ENCODE measurements around the gene PCNX2. TPM values are rescaled to one million over a fixed set of nuclear protein-coding genes. Genes with fewer than 3 reads are reported as not detected.

PCNX2 gene
- total RNA-seq, 2 donors from 2014 or later: 8.4 to 23.2 TPM

- no peaks in the 10 kb centered on the region for H3K9me3 ChIP-seq
- no peak overlapping the region for H3K4me3 ChIP-seq
- H3K36me3 ChIP-seq: no peaks in the 10 kb centered on the region
- no peaks in the 10 kb centered on the region for H3K4me1 ChIP-seq (replicated peaks)
- TF ChIP-seq POLR2AphosphoS5 (IDR thresholded peaks at IDR 0.05): no peak
- TF ChIP-seq POLR2A (IDR thresholded peaks at IDR 0.05): no peak
- TF ChIP-seq CTCF (IDR thresholded peaks at IDR 0.05): no peak
- H3K27me3 ChIP-seq (replicated peaks; ENCODE audit: insufficient read depth): no peaks in the 10 kb centered on the region
- WGBS: 84% methylated on average over 3 of the region's 3 CpGs
- no peak for DNase-seq (ENCODE audit: low spot score)
- no peak overlapping the region for H3K27ac ChIP-seq
- intact Hi-C loops (cut with DNase I): no loop called here
Observed at GRCh38 chr1:232992227-232992626, 303.3 kb downstream of the PCNX2 start.

GRCh38 chr1:232991238-232991637, 304.3 kb downstream of the PCNX2 start:
- Histone ChIP-seq H3K27ac (no peak overlapping the region), H3K36me3 (no peaks in the 10 kb centered on the region), H3K4me3 (no peak overlapping the region), H3K4me1 (replicated peaks) (no peaks in the 10 kb centered on the region), H3K27me3 (replicated peaks; ENCODE audit: insufficient read depth) (no peaks in the 10 kb centered on the region), H3K9me3 (no peaks in the 10 kb centered on the region)
- DNase-seq (ENCODE audit: low spot score): no peak
- TF ChIP-seq POLR2AphosphoS5 (IDR thresholded peaks at IDR 0.05): no peak
- no peak for TF ChIP-seq POLR2A (IDR thresholded peaks at IDR 0.05)
- no peak for TF ChIP-seq CTCF (IDR thresholded peaks at IDR 0.05)
- intact Hi-C loops (cut with DNase I): no loop called here
- 91% methylated on average over 7 of the region's 7 CpGs for WGBS

GRCh38 chr1:232990176-232991128, 305.1 kb downstream of the PCNX2 start:
- intact Hi-C loops (cut with DNase I): no loop called here
- DNase-seq (ENCODE audit: low spot score): no peak
- no peaks in the 10 kb centered on the region for H3K4me1 ChIP-seq (replicated peaks)
- H3K9me3 ChIP-seq: no peaks in the 10 kb centered on the region
- TF ChIP-seq POLR2A (IDR thresholded peaks at IDR 0.05) (no peak), POLR2AphosphoS5 (IDR thresholded peaks at IDR 0.05) (no peak), CTCF (IDR thresholded peaks at IDR 0.05) (no peak)
- no peak overlapping the region for H3K4me3 ChIP-seq
- H3K36me3 ChIP-seq: no peaks in the 10 kb centered on the region
- H3K27me3 ChIP-seq (replicated peaks; ENCODE audit: insufficient read depth): no peaks in the 10 kb centered on the region
- WGBS: 96% methylated on average over 20 of the region's 20 CpGs
- H3K27ac ChIP-seq: no peak overlapping the region

GRCh38 chr1:232988572-232989040, 306.9 kb downstream of the PCNX2 start:
- no peak overlapping the region for H3K4me3 ChIP-seq
- no peaks in the 10 kb centered on the region for H3K9me3 ChIP-seq
- intact Hi-C loops (cut with DNase I): no loop called here
- H3K27ac ChIP-seq: no peak overlapping the region
- H3K4me1 ChIP-seq (replicated peaks): no peaks in the 10 kb centered on the region
- no peak for DNase-seq (ENCODE audit: low spot score)
- H3K27me3 ChIP-seq (replicated peaks; ENCODE audit: insufficient read depth): no peaks in the 10 kb centered on the region
- WGBS: 54% methylated on average over 8 of the region's 8 CpGs
- TF ChIP-seq POLR2AphosphoS5 (IDR thresholded peaks at IDR 0.05): no peak
- H3K36me3 ChIP-seq: no peaks in the 10 kb centered on the region

- TF ChIP-seq CTCF (IDR thresholded peaks at IDR 0.05) (no peak), POLR2A (IDR thresholded peaks at IDR 0.05) (no peak), POLR2AphosphoS5 (IDR thresholded peaks at IDR 0.05) (no peak)
- H3K27ac ChIP-seq: no peak overlapping the region
- WGBS: 90% methylated on average over 13 of the region's 13 CpGs
- no peaks in the 10 kb centered on the region for H3K9me3 ChIP-seq
- H3K4me3 ChIP-seq: no peak overlapping the region
- intact Hi-C loops (cut with DNase I): no loop called here
- H3K4me1 ChIP-seq (replicated peaks): no peaks in the 10 kb centered on the region
- H3K36me3 ChIP-seq: no peaks in the 10 kb centered on the region
- H3K27me3 ChIP-seq (replicated peaks; ENCODE audit: insufficient read depth): no peaks in the 10 kb centered on the region
- no peak for DNase-seq (ENCODE audit: low spot score)
Observed at GRCh38 chr1:232987774-232988140, 307.8 kb downstream of the PCNX2 start.

Data from prostate gland (tissue), 2 donors.